HG03159 (cell line): Measurements from ENCODE around the gene GM2A.
"Not testable (repeated sequence)": the region's sequence is repeated elsewhere in the genome, so short reads cannot be mapped to it uniquely, and the experiment has no call there.

Experiments used
- ATAC-seq: cut with Tn5 transposase; IDR thresholded peaks from one replicate; pipeline ENCODE4 v1.9.1; 2021; ENCODE audit warnings: mild to moderate bottlenecking, moderate library complexity; ENCODE audit not compliant: unreplicated experiment

The GM2A gene

DNA sequence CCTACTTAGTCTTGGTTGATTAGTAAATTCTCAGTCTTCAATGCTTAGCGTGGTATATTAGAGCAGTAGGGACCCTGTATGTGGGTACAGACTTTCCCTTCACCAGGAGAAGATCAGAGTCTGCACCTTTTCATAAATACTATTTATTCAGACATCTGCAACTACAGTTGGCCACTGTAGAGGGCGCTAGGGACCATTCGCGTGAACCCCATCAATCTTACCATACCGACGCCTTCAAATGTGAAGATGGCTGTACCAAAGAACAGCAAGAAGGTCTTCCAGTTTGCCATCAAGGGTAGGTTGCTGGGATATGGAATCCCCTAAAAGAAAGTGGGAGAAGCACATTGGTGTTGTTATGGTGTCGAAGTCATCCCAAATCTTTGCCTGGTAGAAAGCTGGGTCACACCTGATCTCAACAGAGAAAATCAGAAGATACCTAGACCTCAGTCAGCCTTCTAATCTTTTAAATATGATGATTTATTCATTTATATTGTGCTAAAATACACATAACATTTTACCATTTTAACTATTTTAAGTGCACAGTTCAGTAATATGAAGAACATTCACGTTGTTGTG lies 31.5 kb downstream of the GM2A start:
- no peak for ATAC-seq

DNA sequence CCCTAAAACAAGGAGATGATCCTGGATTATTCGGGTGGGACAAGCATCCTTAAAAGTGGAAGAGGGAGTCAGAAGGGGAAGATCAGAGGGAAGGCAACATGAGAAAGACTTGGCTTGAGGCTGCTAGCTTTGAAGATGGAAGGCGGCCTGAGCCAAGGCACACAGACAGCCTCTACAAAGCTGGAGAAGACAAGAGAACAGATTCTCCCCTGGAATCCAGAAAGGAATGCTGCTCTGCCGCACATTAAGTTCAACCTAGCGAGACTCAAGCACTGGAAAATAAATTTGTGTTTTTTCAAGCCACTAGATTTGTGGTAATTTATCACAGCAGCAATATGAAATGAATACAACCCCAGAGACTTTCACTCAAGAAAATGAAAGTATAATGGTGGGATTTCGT lies 32.7 kb downstream of the GM2A start:
- no peak for ATAC-seq

DNA sequence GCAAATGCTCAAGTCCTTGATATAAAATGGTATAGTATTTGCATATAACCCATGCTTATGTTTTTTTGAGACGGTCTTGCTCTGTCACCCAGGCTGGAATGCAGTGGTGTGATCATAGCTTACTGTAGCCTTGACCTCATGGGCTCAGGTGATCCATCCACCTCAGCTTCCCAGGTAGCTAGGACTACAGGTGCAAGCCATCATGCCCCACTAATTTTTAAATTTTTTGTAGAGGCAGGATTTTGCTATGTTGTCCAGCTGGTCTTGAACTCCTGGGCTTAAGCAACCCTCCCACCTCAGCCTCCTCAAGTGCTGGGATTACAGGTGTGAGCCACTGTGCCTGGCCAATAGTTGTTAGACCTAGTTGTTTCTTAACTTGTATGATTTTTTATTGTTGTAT lies 33.3 kb downstream of the GM2A start:
- no peak for ATAC-seq

DNA sequence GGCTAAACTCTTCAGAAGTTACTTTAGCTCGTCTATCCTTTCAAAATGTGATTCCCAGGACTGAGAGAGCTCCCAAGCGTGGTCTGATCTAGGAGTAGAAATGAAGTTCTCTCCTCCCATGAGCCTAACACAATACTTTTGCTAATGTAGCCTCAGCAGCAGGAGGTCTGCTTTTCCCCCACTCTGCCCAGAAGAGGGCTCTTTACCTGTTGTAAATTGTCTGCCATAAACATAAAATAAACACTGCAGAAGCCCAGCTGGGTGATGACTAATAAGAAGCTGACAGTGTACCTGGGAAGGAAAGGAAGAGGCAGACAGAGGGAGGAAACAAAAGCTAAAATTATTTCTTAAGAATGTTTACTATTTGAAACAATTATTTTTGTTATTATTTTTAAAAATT lies 35.2 kb downstream of the GM2A start:
- no peak for ATAC-seq

DNA sequence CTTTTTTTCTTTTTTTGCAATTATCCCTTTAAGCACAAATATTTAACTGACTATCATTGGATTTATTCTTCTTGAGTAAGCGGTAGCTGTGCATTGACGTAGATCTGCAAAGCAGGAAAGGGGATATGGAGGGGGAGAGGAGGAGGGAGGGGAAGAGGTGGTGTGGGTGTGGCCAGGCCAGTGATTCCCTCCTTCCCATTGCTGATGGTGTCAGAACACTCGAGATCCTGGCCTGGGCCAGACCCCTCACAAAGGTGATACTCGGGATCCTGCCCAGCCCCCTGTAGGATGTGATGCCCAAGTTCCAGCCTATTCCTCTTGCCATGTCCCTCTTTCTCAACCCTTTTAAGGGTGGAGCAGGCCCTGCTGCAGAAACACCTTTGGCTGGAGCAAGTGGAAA lies 40.6 kb downstream of the GM2A start:
- ATAC-seq, result no peak

DNA sequence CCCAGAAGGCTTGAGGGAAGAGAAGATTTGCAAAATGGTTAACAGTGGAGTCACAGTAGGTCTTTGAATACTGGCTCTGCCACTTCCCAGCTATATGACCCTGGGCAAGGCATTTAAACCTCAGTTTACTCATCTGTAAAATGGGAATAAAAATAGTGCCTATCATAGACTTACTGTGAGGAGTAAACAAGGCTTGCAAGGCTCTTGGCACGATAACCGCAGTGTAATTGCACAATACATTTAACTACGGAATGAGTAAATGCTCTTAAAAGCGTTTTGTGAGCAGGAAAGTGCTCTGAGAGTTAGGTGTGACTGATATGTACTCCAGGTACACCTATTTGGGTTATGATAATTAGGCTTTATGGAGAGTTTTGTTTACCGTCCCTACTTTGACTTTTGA lies 42.2 kb downstream of the GM2A start:
- ATAC-seq, result no peak

DNA sequence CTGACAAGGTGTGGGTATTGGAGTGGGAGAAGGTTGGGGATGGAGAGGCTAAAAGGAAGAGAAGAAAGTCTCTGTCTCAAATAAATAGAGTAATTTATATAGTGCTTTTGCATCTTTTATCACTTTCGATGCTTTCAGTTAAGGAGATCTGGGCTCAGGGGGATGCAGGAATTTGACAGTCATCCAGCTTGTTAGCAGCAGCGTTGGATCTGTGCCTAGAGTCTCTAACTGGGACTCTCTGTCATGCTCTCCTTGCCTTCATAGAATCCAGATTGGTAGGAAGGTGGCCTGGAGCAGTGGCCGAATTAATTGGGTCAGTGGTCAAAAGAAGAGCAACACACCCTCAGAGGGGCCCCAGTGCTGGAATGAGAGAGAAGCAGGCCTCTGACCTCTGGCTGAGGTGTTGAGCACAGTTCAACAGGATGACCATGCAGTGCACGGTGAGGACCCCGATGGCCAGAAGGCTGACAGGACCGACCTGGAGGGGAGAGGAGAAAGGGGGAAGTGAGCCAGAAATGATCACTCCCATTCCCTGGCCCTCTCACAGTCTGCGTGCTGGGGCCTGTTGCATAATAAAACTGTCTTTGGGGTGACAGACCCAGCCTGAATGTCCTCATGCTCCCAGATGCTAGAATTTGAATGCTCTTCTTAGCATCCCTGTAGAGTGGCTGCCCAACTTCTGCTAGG lies 42.9 kb downstream of the GM2A start:
- no peak for ATAC-seq

DNA sequence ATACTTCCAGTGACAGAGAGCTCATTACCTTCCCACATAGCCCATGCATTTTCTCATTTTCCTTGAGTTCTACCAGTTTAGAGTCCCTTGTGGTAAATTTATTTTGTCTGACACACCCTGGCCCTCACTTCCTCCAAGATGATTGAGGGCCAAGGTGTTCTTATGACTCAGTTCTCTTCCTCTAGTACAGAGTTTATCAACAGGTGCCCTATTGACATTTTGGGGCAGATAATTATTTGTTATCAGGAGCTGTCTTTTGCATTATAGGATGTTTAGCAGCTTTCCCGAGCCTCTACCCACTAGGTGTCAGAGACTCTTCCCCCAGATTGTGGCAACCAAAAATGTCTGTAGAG lies 43.5 kb downstream of the GM2A start:
- no peak for ATAC-seq

DNA sequence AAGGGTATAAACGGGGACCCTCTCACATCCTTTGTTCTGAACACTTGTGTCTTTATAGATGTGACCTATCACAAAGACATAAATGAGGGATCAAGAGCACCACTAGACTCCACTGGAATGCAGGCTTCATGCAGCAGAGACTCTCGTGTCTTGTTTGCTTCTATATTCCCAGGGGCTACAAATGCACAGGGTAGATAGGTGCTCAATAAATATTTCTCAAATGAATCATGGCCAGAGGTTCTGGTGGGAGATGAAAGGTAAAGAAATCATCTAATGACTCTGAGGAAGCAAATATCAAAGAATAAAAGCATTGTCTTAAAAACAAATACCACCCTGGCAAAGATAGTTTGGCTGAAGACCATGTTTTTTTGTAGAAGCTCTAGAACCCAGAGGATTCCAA lies 44.0 kb downstream of the GM2A start:
- no peak for ATAC-seq

DNA sequence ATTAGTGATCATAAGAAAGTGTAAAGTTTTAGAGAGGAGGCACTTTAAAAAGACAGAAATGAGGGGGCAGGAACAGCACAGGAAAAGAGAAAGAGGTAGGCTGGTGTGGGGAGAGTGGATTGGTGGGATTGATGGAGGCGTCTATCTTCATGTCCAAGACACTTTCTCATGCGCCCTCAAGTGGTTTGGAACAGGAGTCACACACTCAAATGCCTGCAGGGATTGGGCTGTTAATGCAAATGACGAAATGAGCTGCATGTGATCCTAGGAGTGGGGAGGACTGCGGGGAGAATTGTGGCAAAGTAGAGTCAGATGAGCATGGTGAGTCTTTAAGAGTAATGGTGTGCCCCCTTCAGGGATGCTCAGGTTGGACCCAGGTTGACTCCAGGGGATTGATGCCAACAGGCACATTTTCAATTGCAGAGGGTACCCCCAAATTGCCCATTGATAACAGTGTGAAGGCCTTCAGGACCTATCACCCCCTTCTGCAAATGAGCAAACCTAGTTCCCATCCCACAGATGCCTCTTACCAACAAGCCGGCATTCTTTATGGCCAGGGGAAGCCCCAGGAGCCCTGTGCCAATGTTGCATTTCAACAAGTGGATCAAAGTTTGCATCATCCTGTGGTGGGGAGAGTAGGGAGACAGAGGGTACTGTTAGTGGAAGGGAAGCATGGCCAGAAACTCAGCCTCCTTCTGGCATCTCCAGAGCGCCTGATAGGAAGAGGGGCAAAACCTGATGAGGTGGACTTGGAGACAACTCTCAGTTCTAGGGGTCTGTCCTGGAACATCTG lies 45.3 kb downstream of the GM2A start:
- ATAC-seq, result no peak

DNA sequence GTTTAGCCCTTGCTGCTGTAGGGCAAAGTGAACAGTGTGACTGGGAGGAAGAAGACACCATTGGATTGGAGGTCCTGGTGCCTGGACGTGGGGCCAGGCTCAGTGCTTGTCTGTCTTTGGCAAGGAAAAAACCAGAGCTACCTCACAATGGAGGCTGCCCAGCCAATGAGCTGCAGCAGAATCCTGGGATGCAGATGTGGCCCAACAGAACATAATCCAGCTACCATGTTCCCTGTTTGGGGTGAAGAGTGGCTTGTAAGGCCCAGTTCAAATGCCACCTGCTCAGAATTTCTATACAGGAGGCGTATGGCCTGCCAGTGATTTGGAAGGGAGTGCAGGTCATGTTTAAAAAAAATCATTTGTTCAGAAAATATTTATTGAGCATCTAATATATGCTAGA lies 50.7 kb downstream of the GM2A start, which contains the start of gene SLC36A3:
Gene SLC36A3, minus strand, starts transcription at position 101 of the 400 bp plus-strand sequence. CDS start 412 bp downstream, outside the sequence.
- no peak for ATAC-seq

DNA sequence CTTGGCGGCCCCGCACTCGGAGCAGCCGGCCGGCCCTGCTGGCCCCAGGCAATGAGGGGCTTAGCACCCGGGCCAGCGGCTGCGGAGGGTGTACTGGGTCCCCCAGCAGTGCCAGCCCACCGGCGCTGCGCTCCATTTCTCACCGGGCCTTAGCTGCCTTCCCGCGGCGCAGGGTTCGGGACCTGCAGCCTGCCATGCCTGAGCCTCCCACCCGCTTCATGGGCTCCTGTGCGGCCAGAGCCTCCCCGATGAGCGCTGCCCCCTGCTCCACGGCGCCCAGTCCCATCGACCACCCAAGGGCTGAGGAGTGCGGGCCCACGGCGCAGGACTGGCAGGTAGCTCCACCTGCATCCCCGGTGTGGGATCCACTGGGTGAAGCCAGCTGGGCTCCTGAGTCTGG lies 56.3 kb downstream of the GM2A start:
- not testable (repeated sequence) for ATAC-seq

DNA sequence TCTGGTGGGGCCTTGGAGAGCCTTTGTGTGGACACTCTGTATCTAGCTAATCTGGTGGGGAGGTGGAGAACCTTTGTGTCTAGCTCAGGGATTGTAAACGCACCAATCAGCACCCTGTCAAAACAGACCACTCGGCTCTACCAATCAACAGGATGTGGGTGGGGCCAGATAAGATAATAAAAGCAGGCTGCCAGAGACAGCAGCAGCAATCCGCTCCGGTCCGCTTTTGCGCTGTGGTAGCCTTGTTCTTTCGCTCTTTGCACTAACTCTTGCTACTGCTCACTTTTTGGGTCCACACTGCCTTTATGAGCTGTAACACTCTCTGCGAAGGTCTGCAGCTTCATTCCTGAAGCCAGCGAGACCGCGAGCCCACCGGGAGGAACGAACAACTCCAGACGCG lies 56.8 kb downstream of the GM2A start:
- not testable (repeated sequence) for ATAC-seq

DNA sequence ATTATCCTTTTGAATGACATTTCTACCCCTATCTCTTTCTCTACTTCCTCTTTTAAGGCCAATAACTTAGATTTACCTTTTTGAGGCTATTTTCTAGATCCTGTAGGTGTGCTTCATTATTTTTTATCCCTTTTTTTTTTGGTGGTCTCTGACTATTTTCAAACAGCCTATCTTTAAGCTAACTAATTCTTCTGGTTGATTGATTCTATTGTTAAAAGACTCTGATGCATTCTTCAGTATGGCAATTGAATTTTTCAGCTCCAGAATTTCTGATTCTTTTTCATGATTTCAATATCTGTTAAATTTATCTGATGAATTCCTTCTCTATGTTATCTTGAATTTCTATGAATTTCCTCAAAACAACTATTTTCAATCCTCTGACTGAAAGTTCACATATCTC lies 57.9 kb downstream of the GM2A start:
- no peak for ATAC-seq

DNA sequence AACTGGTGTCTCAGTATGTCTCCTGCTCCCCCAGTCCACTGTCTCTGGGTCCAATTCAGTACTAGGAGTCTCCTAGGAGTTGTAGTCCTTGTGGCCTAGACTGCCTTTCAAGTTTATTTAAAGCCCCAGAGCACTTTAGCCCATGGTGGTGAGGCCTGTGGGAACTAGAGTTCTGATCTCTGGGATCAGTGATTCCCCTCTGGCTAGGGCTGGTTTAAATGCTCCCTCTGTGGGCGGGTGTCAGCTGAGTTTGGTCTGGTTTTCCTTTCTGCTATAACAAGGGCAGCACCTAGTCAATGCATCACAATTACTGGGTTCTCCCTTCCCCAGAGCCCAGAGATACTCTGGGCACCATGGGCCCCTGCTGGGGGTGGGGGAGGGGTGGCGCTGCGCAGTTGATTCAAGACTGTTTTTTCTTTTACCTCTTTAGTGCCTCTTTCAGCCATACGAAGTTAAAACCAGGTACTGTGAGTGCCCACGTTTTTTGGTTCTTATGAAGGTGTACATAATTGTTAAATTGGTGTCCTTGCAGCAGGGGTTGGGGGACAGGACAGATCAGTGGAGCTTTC lies 59.9 kb downstream of the GM2A start:
- ATAC-seq, result no peak

DNA sequence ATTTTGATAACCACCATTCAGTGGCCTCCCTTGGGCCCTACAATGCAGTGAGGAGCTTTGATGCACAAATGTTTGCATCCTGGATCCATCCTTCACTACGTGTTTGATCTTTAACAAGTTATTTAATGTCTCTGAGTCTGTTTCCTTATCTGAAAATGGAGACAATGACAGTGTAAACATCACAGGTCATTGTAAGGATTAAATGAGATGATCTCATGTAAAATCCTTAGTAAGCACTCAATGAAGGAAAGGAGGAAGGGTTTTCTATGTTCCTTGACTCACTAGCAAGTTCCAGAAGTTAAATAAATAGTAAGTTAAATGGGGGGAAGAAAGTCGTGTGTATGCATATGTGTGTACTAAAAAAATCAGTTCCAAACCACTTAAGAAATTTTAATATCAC lies 60.4 kb downstream of the GM2A start:
- no peak for ATAC-seq

DNA sequence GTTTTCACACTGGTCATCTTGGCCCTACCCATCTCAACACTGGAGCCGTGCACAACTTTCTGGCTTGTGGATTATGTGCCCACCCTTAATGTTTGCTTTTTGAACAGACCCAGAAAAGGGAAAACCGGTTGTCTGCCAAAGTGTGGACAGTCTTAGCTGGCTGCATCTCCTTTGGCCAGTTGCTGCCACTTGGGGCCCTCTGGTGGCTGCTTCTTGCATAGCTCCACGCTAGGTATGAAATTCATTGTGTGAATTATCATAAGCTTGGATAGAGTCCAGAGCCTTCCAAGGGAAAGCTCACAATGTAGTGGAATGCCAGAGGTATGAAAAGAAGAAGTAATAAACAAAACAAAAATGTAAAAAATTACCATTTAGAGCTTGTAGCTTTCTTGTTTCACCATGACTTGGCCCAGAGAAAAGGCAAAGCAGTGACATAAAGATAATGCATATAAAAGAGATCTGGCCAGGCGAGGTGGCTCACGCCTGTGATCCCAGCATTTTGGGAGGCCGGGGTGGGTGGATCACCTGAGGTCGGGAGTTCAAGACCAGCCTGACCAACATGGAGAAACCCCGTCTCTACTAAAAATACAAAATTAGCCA lies 63.1 kb downstream of the GM2A start:
- peak; percentile 79 for ATAC-seq

DNA sequence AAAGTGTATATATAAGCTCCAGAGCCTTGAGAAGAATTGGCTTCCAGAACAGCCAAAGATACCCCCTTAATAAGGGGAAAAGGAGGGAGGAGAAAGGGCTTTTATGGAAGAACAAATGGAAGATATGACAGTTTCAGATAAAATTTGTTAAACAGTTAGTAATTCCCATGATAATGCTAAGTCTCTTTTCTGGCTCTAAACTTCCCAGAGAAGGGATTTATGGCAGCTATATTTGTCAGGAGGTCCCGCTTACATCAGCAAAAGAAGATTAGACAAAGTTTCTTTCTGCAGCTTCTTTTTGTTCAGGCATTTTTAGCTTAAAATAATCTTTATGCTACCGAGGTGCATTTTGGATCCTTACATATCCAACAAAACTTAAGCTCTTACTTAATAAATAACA lies 64.9 kb downstream of the GM2A start:
- ATAC-seq, result no peak

DNA sequence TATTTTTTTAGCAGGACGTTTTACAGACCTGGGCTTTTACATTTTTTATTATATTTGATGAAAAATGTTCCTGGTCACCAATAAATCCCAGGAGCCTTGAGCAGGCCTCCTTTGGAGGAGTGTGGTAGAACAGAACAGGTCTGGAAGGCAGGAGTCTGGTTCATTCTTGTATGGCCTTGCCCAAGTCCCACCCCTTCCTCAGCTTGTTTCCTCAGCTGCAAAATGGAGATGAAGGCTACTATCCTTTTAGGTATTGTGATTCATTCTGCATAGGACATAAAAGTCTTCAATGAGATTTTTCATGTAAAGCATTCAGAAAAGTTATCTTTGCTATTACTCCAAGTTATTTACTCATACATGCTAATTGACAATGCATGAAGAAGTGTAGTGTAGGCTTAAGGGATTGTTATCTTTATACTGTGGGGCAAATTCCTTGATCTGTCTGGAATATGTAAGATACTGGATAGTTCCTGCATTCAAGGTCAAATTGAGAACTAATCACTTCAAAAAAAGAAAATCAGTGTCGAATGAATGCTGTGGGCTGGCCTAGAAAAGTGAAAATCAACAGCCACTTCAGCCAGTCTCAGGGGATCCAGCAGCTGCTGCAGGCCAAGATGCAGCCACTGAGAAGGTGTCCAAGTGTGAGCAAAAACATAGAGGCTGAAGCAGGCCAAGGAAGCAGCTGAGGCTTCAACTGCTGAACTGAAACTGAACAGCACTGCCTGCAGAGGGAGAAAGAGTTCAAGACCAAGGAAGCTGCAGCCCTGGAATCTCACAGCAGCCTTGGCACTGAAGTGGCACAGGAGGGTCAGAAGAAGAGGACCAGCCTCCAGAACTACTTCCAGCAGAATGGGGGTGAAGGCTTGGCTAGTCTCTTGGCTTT lies 66.1 kb downstream of the GM2A start:
- ATAC-seq, result peak; percentile 51
